ENCODE data around the gene MCOLN2. TPM values are rescaled to one million over a fixed set of nuclear protein-coding genes. Genes with fewer than 3 reads are reported as not detected.

The MCOLN2 gene
- total and polyA plus RNA-seq, 2 of the 4 experiments (the other 2 are of a cell fraction): 0.43 to 0.54 TPM

GRCh38 chr1:84885469-84885868 lies 111.4 kb downstream of the MCOLN2 start:
- ChIA-PET POLR2A (ENCODE audit: unreplicated experiment) (no interaction called here), CTCF (no interaction called here)
- Histone ChIP-seq H3K18ac (ENCODE audit: low read depth, low read length) (no peak overlapping the region), H3K79me1 (ENCODE audit: low read depth in 1 of 2, low read length in 2 of 2) (no peaks in the 10 kb centered on the region; a peak in 1 of 4 replicates), H2BK120ac (ENCODE audit: low read depth, low read length) (no peak overlapping the region), H3K4me3 (ENCODE audit: insufficient read depth, low read depth, low read length) (no peak overlapping the region), H4K20me1 (ENCODE audit: insufficient read depth, low read length) (no peaks in the 10 kb centered on the region), H3K27me3 (ENCODE audit: control insufficient read depth, insufficient read depth, low read length) (no peaks in the 10 kb centered on the region), H3K4me1 (ENCODE audit: control insufficient read depth, insufficient read depth, low read length) (peaks cover 5% of the 10 kb centered on the region), H3K9ac (ENCODE audit: low read depth, low read length) (no peak overlapping the region), H3K9me3 (ENCODE audit: control insufficient read depth, insufficient read depth, low read length) (no peaks in the 10 kb centered on the region), H3K23ac (ENCODE audit: low read depth, low read length) (peak overlapping the region; percentile 20; the same call in 1 of the 2 replicates), H4K91ac (ENCODE audit: insufficient read depth, low read depth, low read length) (no peak overlapping the region), H3K9me1 (ENCODE audit: insufficient read depth, low read length) (peaks cover 2% of the 10 kb centered on the region; the same call in 1 of the 2 replicates), H3K4ac (ENCODE audit: low read depth, low read length) (peak overlapping the region; percentile 36; the same call in 1 of the 2 replicates), H2BK15ac (ENCODE audit: low read depth, low read length) (no peak overlapping the region), H2BK5ac (ENCODE audit: low read depth, low read length, poor library complexity, severe bottlenecking) (no peak overlapping the region), H4K8ac (ENCODE audit: low read depth in 2 of 2, low read length in 2 of 2) (no peak overlapping the region; a peak in 1 of 4 replicates), H2BK20ac (ENCODE audit: low read depth, low read length) (peak overlapping the region; percentile 17; the same call in 1 of the 2 replicates), H3K36me3 (ENCODE audit: control insufficient read depth, insufficient read depth, low read length) (no peaks in the 10 kb centered on the region), H4K5ac (ENCODE audit: low read depth, low read length) (no peak overlapping the region), H3K56ac (ENCODE audit: extremely low read depth, insufficient read depth, low read length) (no peak overlapping the region), H2AK9ac (replicated peaks; ENCODE audit: low read depth, low read length, poor library complexity) (peak overlapping the region; percentile 16), H3K27ac (ENCODE audit: insufficient read depth, low read length) (no peak overlapping the region), H3K14ac (replicated peaks; ENCODE audit: low read depth, low read length) (peak overlapping the region; percentile 34; the same call in 1 of the 2 replicates), H3K4me2 (ENCODE audit: low read depth, low read length) (no peak overlapping the region), H2AFZ (replicated peaks; ENCODE audit: low read length, poor library complexity) (peak overlapping the region; percentile 38), H2AK5ac (ENCODE audit: low read depth, low read length) (peak overlapping the region; percentile 5; the same call in 1 of the 2 replicates)
- no peak for DNase-seq
- no TSS peak for BruUV-seq (replicated peaks)
- dilution Hi-C loops (cut with HindIII; ENCODE audit: low sequenced_read_pairs, unreplicated experiment): no loop called here
- in situ Hi-C loops (cut with MboI; ENCODE audit: low sequenced_read_pairs): no loop called here
- TF ChIP-seq CEBPB (IDR thresholded peaks at IDR 0.05; ENCODE audit: low read depth, low read length): no peak
- TF ChIP-seq CHD1 (IDR thresholded peaks at IDR 0.05; ENCODE audit: low read depth, low read length): no peak
- TF ChIP-seq BHLHE40 (IDR thresholded peaks at IDR 0.05; ENCODE audit: low read depth, low read length): no peak
- no peak for ATAC-seq (ENCODE audit: low read depth)
- 75% methylated on average over 1 of the region's 2 CpGs; no CpG with 5 or more reads in 1 of the 2 experiments for WGBS, 2 experiments (ENCODE audit: extremely low coverage in 2 of 2, insufficient read length in 1 of 2)
- intact Hi-C loops (cut with micrococcal nuclease): no loop called here

Data from IMR-90 (cell line).